K562 (cell line): Measurements from ENCODE around the gene TMEM61. TPM values are rescaled to one million over a fixed set of nuclear protein-coding genes. Genes with fewer than 3 reads are reported as not detected.

Experiments used
- CTBP1 ChIP-seq: fragments of 450-650 bp; IDR thresholded peaks from 2 replicates; pipeline ENCODE4 v1.6.1; 2016; ENCODE audit warnings: borderline replicate concordance
- ELK3 ChIP-seq: fragments of 450-650 bp; formaldehyde crosslinking; IDR thresholded peaks from 2 replicates; pipeline ENCODE4 v1.4.0; 2020; ENCODE audit warnings: mild to moderate bottlenecking
- NR2C2 ChIP-seq, 2 experiments: fragments of 200-800 bp in 1 of 2; sonication (Bioruptor generic) in 1 of 2; sonication (generic) in 1 of 2; formaldehyde crosslinking in 1 of 2; IDR thresholded peaks; 2 replicates each; pipeline versions ENCODE4 v1.6.1 to v1.8.0; 2016 to 2022; ENCODE audit warnings: mild to moderate bottlenecking in 1 of 2, missing compliant biosample characterization in 1 of 2, missing genetic modification characterization in 1 of 2, missing genetic modification reagents in 1 of 2
- PPARD ChIP-seq: fragments of 250-450 bp; sonication (Bioruptor Pico); IDR thresholded peaks from 2 replicates; pipeline ENCODE4 v1.8.0; 2022; ENCODE audit warnings: inconsistent platforms, mild to moderate bottlenecking, moderate library complexity
- RCOR1 ChIP-seq, 2 experiments: IDR thresholded peaks; 2 replicates each; pipeline ENCODE4 v1.6.1; 2012; ENCODE audit warnings: low read depth in 2 of 2, low read length in 2 of 2, borderline replicate concordance in 1 of 2, improper control_type of control experiment in 1 of 2
- SREBF1 ChIP-seq: fragments of 150-350 bp; IDR thresholded peaks from 2 replicates; pipeline ENCODE4 v1.6.1; 2014; ENCODE audit warnings: antibody characterized with exemption, low read depth, low read length, borderline replicate concordance
- U2AF1 ChIP-seq: fragments of 200-400 bp; formaldehyde crosslinking; optimal IDR thresholded peaks from 2 replicates; pipeline ENCODE3; 2017; ENCODE audit warnings: mild to moderate bottlenecking, low read depth, low read length, moderate library complexity
- ZNF311 ChIP-seq: fragments of 250-450 bp; sonication (Bioruptor Pico); IDR thresholded peaks from 2 replicates; pipeline ENCODE4 v1.4.0; 2020; ENCODE audit warnings: mild to moderate bottlenecking, moderate library complexity
- ZNF444 ChIP-seq: fragments of 250-450 bp; sonication (Bioruptor Pico); IDR thresholded peaks from 2 replicates; pipeline ENCODE4 v1.4.0; 2020; ENCODE audit warnings: mild to moderate bottlenecking, moderate library complexity
- polyA plus RNA-seq, 8 experiments: library from polyadenylated mRNA; depleted of rRNA in 4 of 8; stranded (reverse) in 5 of 8; unstranded in 3 of 8; fragments of >200 nt; fragmentation: Nextera tagmentation in 2 of 8; fragmentation: Illumina TruSeq in 1 of 8; extraction: Ambion mirVana in 2 of 8; extraction: Trizol in 1 of 8; gene quantifications; 2 replicates each; pipeline versions ENCODE4 v1.2.1 to v1.2.3, GENCODE V29; 2011 to 2014; ENCODE audit warnings: inconsistent platforms in 1 of 8, missing spikeins in 1 of 8
- total RNA-seq, 7 experiments: library from RNA; depleted of rRNA in 6 of 7; stranded (reverse); fragments of >200 nt in 6 of 7; fragmentation: Illumina TruSeq in 2 of 7; extraction: Trizol in 2 of 7; gene quantifications; 2 replicates each; pipeline versions ENCODE4 v1.2.1 to v1.2.3, GENCODE V29; 2011 to 2021; ENCODE audit warnings: low replicate concordance in 1 of 7
- TF ChIP-seq, protein P1 (sequence below): sonication (generic); formaldehyde crosslinking; IDR thresholded peaks from 2 replicates; pipeline ENCODE4 v1.8.0; 2022; ENCODE audit warnings: mild to moderate bottlenecking, missing genetic modification reagents
- TF ChIP-seq, protein P2 (sequence below), 2 experiments: IDR thresholded peaks in 1 of 2; conservative IDR thresholded peaks in 1 of 2; 2 replicates each; pipeline ENCODE4 v1.6.1; 2016; ENCODE audit warnings: low read depth in 2 of 2, mild to moderate bottlenecking in 1 of 2, missing compliant biosample characterization in 1 of 2, missing genetic modification characterization in 1 of 2, moderate library complexity in 1 of 2
- TF ChIP-seq, protein P3 (sequence below): fragments of 250-450 bp; sonication (Bioruptor Pico); IDR thresholded peaks from 2 replicates; pipeline ENCODE4 v1.8.0; 2021; ENCODE audit warnings: mild to moderate bottlenecking, moderate library complexity
- TF ChIP-seq, protein P4 (sequence below): IDR thresholded peaks from 2 replicates; pipeline ENCODE4 v1.6.1; 2012; ENCODE audit warnings: low read depth, low read length, improper control_type of control experiment, borderline replicate concordance
- TF ChIP-seq, protein P5 (sequence below): IDR thresholded peaks from 2 replicates; pipeline ENCODE4 v1.6.1; 2011; ENCODE audit not compliant: insufficient read length; ENCODE audit errors: extremely low read depth

The TMEM61 gene
- total and polyA plus RNA-seq, 9 of the 15 experiments (the other 6 are each of a cell fraction or from before 2014, with no cell fraction given), result not detected

- TF ChIP-seq, protein P1, sequence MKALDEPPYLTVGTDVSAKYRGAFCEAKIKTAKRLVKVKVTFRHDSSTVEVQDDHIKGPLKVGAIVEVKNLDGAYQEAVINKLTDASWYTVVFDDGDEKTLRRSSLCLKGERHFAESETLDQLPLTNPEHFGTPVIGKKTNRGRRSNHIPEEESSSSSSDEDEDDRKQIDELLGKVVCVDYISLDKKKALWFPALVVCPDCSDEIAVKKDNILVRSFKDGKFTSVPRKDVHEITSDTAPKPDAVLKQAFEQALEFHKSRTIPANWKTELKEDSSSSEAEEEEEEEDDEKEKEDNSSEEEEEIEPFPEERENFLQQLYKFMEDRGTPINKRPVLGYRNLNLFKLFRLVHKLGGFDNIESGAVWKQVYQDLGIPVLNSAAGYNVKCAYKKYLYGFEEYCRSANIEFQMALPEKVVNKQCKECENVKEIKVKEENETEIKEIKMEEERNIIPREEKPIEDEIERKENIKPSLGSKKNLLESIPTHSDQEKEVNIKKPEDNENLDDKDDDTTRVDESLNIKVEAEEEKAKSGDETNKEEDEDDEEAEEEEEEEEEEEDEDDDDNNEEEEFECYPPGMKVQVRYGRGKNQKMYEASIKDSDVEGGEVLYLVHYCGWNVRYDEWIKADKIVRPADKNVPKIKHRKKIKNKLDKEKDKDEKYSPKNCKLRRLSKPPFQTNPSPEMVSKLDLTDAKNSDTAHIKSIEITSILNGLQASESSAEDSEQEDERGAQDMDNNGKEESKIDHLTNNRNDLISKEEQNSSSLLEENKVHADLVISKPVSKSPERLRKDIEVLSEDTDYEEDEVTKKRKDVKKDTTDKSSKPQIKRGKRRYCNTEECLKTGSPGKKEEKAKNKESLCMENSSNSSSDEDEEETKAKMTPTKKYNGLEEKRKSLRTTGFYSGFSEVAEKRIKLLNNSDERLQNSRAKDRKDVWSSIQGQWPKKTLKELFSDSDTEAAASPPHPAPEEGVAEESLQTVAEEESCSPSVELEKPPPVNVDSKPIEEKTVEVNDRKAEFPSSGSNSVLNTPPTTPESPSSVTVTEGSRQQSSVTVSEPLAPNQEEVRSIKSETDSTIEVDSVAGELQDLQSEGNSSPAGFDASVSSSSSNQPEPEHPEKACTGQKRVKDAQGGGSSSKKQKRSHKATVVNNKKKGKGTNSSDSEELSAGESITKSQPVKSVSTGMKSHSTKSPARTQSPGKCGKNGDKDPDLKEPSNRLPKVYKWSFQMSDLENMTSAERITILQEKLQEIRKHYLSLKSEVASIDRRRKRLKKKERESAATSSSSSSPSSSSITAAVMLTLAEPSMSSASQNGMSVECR, result no peak
- TF ChIP-seq ZNF311 (CRISPR knock-in tag), result peak; percentile 52; the same call in 1 of the 2 replicates
- TF ChIP-seq NR2C2 (CRISPR knock-in tag; IDR thresholded peaks at IDR 0.05), result no peak
- TF ChIP-seq NR2C2 (tag; IDR thresholded peaks at IDR 0.05), result 0 out of 2 replicates have a peak, but pooled peaks have one; percentile 26
- TF ChIP-seq SREBF1, result no peak
- TF ChIP-seq CTBP1, result no peak
- TF ChIP-seq ZNF444 (CRISPR knock-in tag), result no peak
- TF ChIP-seq, protein P2, sequence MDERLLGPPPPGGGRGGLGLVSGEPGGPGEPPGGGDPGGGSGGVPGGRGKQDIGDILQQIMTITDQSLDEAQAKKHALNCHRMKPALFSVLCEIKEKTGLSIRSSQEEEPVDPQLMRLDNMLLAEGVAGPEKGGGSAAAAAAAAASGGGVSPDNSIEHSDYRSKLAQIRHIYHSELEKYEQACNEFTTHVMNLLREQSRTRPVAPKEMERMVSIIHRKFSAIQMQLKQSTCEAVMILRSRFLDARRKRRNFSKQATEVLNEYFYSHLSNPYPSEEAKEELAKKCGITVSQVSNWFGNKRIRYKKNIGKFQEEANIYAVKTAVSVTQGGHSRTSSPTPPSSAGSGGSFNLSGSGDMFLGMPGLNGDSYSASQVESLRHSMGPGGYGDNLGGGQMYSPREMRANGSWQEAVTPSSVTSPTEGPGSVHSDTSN (CRISPR knock-in tag; IDR thresholded peaks at IDR 0.05; ENCODE audit: low read depth), result no peak
- TF ChIP-seq, protein P2 (tag; conservative IDR thresholded peaks at IDR 0.05; ENCODE audit: low read depth), result no peak
- TF ChIP-seq, protein P3, sequence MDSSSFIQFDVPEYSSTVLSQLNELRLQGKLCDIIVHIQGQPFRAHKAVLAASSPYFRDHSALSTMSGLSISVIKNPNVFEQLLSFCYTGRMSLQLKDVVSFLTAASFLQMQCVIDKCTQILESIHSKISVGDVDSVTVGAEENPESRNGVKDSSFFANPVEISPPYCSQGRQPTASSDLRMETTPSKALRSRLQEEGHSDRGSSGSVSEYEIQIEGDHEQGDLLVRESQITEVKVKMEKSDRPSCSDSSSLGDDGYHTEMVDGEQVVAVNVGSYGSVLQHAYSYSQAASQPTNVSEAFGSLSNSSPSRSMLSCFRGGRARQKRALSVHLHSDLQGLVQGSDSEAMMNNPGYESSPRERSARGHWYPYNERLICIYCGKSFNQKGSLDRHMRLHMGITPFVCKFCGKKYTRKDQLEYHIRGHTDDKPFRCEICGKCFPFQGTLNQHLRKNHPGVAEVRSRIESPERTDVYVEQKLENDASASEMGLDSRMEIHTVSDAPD (CRISPR knock-in tag), result no peak
- no peak for TF ChIP-seq PPARD (CRISPR knock-in tag)
- no peak for TF ChIP-seq U2AF1
- TF ChIP-seq, protein P4, sequence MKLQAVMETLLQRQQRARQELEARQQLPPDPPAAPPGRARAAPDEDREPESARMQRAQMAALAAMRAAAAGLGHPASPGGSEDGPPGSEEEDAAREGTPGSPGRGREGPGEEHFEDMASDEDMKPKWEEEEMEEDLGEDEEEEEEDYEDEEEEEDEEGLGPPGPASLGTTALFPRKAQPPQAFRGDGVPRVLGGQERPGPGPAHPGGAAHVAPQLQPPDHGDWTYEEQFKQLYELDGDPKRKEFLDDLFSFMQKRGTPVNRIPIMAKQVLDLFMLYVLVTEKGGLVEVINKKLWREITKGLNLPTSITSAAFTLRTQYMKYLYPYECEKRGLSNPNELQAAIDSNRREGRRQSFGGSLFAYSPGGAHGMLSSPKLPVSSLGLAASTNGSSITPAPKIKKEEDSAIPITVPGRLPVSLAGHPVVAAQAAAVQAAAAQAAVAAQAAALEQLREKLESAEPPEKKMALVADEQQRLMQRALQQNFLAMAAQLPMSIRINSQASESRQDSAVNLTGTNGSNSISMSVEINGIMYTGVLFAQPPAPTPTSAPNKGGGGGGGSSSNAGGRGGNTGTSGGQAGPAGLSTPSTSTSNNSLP, result no peak
- TF ChIP-seq, protein P5, sequence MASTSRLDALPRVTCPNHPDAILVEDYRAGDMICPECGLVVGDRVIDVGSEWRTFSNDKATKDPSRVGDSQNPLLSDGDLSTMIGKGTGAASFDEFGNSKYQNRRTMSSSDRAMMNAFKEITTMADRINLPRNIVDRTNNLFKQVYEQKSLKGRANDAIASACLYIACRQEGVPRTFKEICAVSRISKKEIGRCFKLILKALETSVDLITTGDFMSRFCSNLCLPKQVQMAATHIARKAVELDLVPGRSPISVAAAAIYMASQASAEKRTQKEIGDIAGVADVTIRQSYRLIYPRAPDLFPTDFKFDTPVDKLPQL, result no peak
- no peak for TF ChIP-seq RCOR1 (IDR thresholded peaks at IDR 0.05; ENCODE audit: borderline replicate concordance in 1 of 2, low read depth in 2 of 2, low read length in 2 of 2)
- 0 out of 2 replicates have a peak, but pooled peaks have one; percentile 27 for TF ChIP-seq ELK3 (CRISPR knock-in tag)
Measured at GRCh38 chr1:54951810-54952226, 28.6 kb upstream of the TMEM61 start (continued).
